GM10266 (cell line): Measurements from ENCODE around the gene SH2D7.

Source experiments
- DNase-seq: peaks from one replicate; pipeline ENCODE4 v3.0.0; 2012; ENCODE audit errors: extremely low spot score
- TF ChIP-seq, protein P1 (sequence below): IDR thresholded peaks from 2 replicates; pipeline ENCODE4 v1.5.1; 2012; ENCODE audit warnings: mild to moderate bottlenecking, low read depth; ENCODE audit not compliant: control insufficient read depth, insufficient read depth; ENCODE audit errors: missing control alignments

The SH2D7 gene

GRCh38 chr15:78092261-78093041 is at the start of gene SH2D7:
Gene SH2D7, plus strand, starts transcription at chr15:78092561. Its CDS starts 24 bp downstream, at chr15:78092585.
- DNase-seq, result no peak
- TF ChIP-seq, protein P1, sequence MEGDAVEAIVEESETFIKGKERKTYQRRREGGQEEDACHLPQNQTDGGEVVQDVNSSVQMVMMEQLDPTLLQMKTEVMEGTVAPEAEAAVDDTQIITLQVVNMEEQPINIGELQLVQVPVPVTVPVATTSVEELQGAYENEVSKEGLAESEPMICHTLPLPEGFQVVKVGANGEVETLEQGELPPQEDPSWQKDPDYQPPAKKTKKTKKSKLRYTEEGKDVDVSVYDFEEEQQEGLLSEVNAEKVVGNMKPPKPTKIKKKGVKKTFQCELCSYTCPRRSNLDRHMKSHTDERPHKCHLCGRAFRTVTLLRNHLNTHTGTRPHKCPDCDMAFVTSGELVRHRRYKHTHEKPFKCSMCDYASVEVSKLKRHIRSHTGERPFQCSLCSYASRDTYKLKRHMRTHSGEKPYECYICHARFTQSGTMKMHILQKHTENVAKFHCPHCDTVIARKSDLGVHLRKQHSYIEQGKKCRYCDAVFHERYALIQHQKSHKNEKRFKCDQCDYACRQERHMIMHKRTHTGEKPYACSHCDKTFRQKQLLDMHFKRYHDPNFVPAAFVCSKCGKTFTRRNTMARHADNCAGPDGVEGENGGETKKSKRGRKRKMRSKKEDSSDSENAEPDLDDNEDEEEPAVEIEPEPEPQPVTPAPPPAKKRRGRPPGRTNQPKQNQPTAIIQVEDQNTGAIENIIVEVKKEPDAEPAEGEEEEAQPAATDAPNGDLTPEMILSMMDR, result no peak

DNA sequence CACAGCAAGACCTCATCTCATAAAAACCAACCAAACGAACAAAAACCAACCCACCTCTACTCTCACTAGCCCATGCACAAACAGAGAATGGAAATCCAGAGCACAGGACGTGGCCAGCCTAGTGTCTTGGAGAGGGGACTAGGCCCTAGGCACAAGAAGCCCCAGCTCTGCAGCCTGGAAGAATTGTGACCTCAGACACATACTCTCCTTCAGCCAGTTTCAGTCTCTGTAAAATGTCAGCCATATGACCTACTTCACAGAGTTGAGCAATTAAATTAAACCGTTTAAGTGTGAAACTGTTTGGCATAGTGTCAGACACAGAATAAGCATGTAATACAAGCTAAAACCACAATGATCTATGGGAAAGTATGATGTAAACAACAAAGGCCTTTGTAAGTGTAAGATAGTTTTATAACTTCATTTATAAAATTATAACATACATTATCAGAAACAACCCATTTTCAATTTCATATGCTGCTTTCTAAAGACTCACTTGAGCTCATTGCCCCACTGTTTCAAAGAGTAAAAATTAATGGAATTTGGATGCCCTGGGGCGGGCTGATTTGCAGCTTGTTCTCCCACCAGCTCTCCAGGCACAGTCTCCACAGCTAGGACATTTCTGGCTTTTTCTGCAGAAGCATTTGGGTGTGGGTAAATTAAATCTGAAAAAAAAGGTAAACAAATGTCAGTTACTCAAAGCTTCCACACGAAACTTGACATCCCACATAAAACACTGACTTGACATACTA is 47.8 kb upstream of the SH2D7 start:
- TF ChIP-seq, protein P1, result no peak
- no peak for DNase-seq

- DNase-seq, result no peak
- TF ChIP-seq, protein P1, result no peak
Measured at GRCh38 chr15:78045189-78045588, 47.2 kb upstream of the SH2D7 start.

DNA sequence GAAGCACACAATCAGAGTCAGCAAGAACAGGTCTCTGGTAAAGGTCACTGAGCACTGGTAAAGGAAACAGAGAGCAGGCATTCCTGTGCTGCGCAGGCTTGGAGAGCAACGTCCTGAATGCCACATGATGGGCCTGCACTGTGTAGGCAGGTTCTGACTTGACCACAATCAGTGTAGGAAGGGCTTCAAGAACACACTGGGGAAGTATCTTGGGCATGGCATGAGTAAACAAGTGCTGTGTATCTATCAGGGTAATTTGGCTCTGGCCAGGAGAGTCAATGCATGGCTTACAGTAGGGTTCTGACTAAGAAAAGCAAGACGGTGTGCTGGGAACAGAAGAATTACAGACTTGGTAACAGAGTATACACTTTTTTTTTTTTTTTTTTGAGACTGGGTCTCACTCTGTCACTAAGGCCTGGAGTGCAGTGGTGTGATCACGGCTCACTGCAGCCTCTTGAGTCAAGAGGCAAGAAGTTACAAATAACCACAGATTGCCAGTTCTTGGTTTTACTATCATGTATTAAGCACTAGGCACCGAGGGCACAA is 45.5 kb upstream of the SH2D7 start:
- no peak for DNase-seq
- TF ChIP-seq, protein P1, result no peak

DNA sequence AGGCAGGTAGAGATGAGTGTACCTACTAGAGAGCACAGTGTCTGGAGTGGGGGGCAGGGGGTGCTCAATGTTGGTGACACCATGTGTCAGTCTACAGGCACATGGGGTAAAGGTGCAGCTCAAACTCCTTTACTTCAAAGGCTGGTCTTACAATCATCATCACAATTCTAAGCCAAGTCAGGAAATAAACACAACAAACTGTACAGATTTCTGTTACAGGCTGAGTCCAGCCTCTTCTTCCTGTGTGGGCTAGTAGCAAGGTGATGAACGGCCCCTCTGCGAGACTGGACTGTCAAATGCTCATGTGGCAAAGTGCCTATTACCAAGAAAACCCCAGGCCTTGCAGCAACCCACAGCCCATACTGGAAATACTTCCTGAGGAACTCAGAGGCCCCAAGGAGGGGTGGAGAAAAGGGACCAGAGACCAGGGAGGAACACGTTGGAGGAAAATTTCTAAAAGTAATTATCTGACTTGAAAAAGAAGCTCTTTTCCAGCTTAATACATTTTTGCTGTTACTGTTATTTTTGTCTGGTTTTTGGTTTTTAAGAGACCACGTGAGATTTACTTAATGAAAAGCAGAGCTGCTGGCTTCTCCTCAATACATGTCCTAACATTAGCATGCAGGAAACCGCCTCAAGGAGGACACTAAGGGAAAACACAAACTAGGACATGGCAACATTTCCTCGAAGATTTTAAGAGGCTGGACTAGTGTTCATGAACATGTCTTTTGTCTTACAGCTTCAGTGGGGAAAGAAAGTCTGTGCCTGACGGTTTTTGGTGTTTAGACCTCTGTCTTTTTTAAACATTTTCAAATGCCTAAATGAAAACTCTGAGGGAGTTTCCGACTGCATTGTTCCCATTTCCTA is 44.4 kb upstream of the SH2D7 start:
- TF ChIP-seq, protein P1, result no peak
- DNase-seq, result no peak

GRCh38 chr15:78048628-78048920 is 43.8 kb upstream of the SH2D7 start:
- no peak for DNase-seq

More at GRCh38 chr15:78048628-78048920, 43.8 kb upstream of the SH2D7 start:
- TF ChIP-seq, protein P1, result no peak
